Forelimb muscle (tissue), 1 donor: ENCODE data around the gene CDYL. TPM values are rescaled to one million over a fixed set of nuclear protein-coding genes. Genes with fewer than 3 reads are reported as not detected.
A peak's percentile ranks its signal among the peaks of the same experiment; 100 is the strongest.

Experiments used
- DNase-seq: peaks from one replicate; pipeline ENCODE4 v3.0.0-alpha.2; 2013; ENCODE audit warnings: low read depth
- polyA plus RNA-seq: library from polyadenylated mRNA; unstranded; fragments of 120-200 nt; gene quantifications from one replicate; pipeline ENCODE4 v1.2.1, GENCODE V29; 2013; ENCODE audit not compliant: insufficient read length

CDYL gene, protein sequence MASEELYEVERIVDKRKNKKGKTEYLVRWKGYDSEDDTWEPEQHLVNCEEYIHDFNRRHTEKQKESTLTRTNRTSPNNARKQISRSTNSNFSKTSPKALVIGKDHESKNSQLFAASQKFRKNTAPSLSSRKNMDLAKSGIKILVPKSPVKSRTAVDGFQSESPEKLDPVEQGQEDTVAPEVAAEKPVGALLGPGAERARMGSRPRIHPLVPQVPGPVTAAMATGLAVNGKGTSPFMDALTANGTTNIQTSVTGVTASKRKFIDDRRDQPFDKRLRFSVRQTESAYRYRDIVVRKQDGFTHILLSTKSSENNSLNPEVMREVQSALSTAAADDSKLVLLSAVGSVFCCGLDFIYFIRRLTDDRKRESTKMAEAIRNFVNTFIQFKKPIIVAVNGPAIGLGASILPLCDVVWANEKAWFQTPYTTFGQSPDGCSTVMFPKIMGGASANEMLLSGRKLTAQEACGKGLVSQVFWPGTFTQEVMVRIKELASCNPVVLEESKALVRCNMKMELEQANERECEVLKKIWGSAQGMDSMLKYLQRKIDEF
- 16.3 TPM for polyA plus RNA-seq

DNA sequence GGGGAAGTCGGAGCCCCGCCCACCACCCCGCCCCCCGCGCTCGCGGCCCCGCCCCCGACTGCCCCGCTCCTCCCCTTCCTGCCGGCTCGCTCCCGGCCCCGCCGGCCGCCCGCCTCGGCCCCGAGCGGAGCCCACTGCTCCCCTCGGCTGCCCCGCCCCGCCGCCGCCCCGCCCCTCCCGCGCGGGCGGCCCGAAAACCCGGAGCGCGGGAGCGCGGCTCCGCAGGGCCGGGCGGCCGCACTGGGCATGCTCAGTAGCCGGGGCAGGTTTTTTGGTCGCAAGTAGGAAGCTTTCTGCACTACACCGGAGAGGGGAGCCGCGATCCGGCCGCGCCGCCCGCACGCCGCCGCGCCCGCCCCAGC is at the start of gene CDYL:
Gene CDYL (plus strand): TSS at position 274 of the 362 bp plus-strand sequence. CDS start 380 bp downstream, outside the sequence.
- peak; percentile 68 for DNase-seq

- DNase-seq, result no peak
Measured at GRCh38 chr6:4726645-4727044, 49.6 kb upstream of the CDYL start.

DNA sequence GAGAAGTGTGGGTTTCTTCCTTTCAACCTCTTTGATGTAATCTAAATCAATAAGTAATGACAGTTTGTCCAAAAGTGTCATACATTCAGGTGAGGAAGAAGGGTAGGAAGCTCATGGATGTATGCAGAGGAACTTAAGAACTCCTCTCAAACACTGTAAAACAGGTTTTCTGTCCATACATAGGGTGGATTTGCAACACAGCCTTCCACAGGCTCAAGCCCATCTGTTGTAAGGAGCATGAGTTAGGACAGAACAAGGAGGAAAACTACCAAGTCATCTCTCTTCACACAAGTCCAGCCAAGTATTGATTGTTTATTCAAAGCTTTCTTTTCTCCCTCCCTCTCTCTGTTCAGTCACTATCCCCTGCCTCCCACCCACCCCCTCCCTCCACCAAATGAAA is 49.0 kb upstream of the CDYL start:
- no peak for DNase-seq

DNA sequence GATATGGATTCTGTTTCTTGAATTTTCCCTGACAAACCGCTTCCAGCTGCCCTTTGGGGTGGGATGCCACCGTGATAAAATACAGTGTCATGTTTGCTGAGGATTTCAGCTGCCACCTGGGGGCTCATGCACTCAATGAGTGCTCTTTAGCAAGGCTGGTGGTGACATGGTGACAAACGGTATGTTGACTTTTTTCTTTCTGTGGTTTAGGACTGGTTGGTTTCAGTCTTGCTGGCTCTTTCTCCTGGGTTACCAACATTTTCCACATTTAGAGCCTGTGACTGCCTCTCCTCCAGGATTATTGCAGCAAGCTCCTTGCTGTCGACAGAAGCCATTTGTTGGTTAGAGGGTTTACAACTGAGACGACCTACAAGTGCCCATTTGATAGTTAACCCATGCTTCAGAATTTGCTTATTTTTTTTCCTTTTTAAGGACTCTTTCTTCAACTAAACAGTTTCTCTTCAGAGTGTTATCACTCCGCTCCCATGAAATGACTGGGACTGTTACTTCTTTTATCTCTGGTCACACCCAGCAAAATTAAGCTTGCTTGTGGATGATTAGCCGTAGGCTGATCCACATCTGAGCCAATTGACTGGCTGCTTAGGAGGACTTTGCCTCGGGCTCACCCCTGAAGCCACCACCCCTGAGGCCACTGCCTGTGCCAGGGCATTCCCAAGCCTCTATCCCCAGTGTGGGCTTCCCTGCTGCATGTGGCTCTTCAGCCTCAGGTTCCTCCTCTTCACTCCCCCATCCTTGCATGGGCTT is 48.4 kb upstream of the CDYL start:
- DNase-seq, result no peak

GRCh38 chr6:4728436-4728769 is 47.8 kb upstream of the CDYL start:
- no peak for DNase-seq

- no peak for DNase-seq
Measured at GRCh38 chr6:4728926-4729325, 47.3 kb upstream of the CDYL start.

- DNase-seq, result no peak
Measured at GRCh38 chr6:4731996-4732395, 44.2 kb upstream of the CDYL start.

GRCh38 chr6:4732691-4733315 is 43.4 kb upstream of the CDYL start:
- no peak for DNase-seq

- DNase-seq, result no peak
Measured at GRCh38 chr6:4736371-4736873, 39.8 kb upstream of the CDYL start.

DNA sequence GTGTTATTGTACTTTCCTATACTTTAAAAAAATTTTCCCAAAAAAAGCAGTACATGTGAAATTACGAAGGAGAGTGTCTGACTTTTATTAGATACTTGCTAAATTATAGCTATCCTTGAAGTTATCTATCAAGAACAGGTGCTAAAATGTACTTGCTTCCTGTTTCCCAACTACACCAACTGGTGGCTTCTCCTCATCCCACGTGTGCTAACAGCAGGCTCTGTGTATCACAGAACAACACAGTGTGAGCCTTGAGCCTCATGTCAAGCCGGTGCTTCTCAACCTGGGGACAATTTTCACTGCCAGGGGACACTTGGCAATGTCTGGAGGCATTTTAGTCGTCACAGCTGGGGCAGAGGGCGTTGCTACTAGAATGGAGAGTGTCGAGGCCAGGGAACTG is 36.2 kb upstream of the CDYL start:
- DNase-seq, result no peak

DNA sequence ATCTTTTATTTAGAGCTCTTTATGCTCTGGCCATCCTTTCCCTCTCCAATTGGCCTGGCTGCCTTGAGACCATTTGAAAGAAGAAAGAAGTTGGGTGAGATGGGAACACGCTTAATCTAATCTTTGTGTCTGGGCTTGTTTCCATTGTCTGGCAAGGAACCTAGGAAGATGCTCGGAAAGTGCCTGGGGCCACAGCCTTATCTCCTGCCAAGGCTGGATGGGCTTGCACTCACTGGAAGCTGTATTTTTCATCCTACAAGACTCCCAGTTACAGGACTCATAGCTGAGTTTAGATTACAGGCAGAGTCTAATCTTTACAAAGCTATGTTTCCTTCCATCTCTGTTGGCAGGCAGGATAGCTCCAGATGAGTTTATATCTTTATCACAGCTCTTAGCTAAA is 33.1 kb upstream of the CDYL start:
- no peak for DNase-seq

DNA sequence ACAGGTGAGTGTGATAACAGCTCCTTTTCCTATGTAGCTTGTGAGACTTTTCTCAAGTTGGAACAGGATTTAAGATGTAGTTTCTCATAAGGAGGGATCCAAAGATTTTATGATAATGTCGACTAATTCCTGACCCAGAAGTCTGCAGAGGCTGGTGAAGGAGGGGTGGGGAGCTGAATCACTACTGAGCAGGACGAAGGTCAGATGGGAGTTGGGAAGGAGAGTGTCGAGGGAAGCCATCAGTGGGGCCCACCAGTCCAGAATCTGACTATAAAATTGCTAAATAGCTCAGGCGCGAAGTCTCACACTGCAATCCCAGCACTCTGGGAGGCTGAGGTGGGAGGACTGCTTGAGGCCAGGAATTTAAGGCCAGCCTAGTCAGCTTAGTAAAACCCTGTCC is 32.3 kb upstream of the CDYL start:
- DNase-seq, result no peak

DNA sequence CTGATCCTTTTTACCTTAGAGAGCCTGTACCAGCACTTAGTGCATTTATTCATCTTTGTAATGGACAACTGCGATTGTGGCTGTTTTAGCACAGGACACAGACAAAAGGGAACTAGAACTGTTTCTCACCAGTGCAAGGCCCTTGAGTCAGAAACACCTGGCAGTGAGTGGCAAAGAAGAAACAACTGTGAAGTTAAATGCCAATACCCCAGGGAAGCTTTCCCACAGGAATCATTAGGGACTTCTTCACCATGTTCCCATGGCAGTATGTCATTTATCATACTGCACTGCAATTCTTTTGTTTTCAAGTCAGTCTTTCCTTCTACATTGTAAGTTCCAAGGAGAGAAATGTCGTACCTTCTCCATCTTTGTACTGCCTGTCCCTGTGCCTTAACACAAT is 28.6 kb upstream of the CDYL start:
- no peak for DNase-seq

GRCh38 chr6:4751823-4752464 is 24.3 kb upstream of the CDYL start:
- DNase-seq, result no peak

- no peak for DNase-seq
Measured at GRCh38 chr6:4756247-4756646, 20.0 kb upstream of the CDYL start.

DNA sequence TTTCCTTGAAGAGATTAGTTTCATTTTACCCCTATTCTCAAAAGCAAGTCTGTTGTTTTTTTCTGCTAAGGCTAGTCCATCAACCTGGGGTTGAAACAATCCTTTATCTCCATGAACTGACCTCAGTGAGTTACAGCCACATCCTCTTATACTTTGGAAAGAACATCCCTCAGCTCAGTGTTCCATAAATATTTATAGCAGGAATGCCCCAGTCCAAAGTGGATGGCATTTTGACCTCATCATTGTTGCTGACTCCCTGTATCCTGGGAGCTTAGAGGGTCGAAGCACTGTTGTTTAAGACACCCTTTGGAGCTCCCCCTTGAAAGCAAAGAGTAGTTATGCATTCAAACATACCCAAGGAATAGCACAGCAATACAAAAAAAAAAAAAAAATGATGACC is 16.2 kb upstream of the CDYL start:
- no peak for DNase-seq

GRCh38 chr6:4760773-4761172 is 15.4 kb upstream of the CDYL start:
- no peak for DNase-seq

GRCh38 chr6:4762294-4762693 is 13.9 kb upstream of the CDYL start:
- no peak for DNase-seq

- DNase-seq, result no peak
Measured at GRCh38 chr6:4763921-4764320, 12.3 kb upstream of the CDYL start.

DNA sequence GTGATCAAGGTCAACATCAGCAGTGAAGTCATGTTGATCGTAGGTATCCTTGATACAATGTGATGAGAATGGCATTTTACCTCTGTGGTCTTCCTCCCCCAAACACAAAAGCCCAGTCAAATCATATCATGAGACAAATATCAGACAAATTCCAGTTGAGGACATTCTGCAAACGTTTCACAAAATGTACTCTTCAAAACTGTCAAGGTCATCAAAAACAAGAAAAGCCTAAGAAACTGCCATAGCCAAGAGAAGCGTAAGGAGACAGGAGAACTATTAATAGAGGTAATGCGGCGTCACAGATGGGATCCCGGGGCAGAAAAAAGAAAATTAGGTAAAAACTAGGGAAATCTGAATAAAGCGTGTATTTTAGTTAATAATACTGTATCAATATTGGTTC is 7.4 kb upstream of the CDYL start:
- DNase-seq, result no peak

DNA sequence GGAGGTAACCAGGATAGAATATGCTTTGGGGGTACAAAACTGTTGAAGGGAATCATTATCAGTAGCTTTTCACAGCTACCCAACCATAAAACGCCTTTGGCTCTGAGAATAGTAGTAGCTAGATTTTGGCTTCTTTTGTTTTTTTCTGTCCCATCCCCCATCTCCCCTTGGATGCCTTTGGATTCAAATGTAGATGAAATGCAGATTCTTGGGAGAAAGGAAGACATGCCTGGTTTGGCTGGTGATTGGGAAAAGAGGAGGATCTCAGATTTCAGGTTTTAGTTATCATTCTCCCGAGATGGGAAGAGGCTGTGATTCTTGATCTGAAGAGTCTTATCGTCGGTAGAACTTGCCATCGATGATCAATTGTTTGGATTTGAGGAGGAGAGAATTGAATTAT is 3.5 kb upstream of the CDYL start:
- DNase-seq, result no peak

DNA sequence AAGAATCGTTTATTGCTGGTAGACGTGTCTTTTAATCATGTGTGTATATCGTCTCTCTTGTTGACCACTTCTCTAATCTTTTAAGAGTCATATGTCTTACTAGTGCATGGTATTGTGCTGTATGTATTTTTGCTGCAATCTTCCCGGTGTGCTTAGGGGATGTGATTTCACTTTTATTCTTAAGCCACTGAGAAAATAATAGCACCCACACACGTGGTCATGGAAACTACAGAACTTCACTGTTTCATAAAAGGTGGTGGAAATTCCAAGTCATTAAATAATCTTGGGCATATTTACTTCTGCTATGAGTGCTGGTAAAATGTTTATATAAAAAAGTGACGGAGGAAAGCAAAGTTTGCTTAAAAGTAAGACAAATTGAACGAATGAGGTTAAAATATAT is 3.0 kb upstream of the CDYL start:
- no peak for DNase-seq
